BLaER1 (cell line): ENCODE data around the gene KANK4.

Experiments
- H3K27ac ChIP-seq: shearing (Covaris generic); formaldehyde crosslinking; 2 replicates; pipeline ENCODE4 v1.8.1; 2022
- H3K27me3 ChIP-seq: shearing (Covaris generic); formaldehyde crosslinking; 2 replicates; pipeline ENCODE4 v1.8.1; 2022
- H3K36me3 ChIP-seq: shearing (Covaris generic); formaldehyde crosslinking; 2 replicates; pipeline ENCODE4 v1.8.1; 2022
- H3K4me1 ChIP-seq: shearing (Covaris generic); formaldehyde crosslinking; 2 replicates; pipeline ENCODE4 v1.8.1; 2022
- H3K4me2 ChIP-seq: shearing (Covaris generic); formaldehyde crosslinking; 2 replicates; pipeline ENCODE4 v1.8.1; 2022
- H3K4me3 ChIP-seq: shearing (Covaris generic); formaldehyde crosslinking; 2 replicates; pipeline ENCODE4 v1.8.1; 2022
- H3K9ac ChIP-seq: shearing (Covaris generic); formaldehyde crosslinking; 2 replicates; pipeline ENCODE4 v1.8.1; 2022
- H3K9me3 ChIP-seq: shearing (Covaris generic); formaldehyde crosslinking; 2 replicates; pipeline ENCODE4 v1.8.1; 2022
- H4K20me1 ChIP-seq: shearing (Covaris generic); formaldehyde crosslinking; 2 replicates; pipeline ENCODE4 v1.8.1; 2022
- Cebpa-rat ChIP-seq: shearing (Covaris generic); IDR thresholded peaks from 2 replicates; pipeline ENCODE4 v1.8.1; 2022

Gene KANK4

DNA sequence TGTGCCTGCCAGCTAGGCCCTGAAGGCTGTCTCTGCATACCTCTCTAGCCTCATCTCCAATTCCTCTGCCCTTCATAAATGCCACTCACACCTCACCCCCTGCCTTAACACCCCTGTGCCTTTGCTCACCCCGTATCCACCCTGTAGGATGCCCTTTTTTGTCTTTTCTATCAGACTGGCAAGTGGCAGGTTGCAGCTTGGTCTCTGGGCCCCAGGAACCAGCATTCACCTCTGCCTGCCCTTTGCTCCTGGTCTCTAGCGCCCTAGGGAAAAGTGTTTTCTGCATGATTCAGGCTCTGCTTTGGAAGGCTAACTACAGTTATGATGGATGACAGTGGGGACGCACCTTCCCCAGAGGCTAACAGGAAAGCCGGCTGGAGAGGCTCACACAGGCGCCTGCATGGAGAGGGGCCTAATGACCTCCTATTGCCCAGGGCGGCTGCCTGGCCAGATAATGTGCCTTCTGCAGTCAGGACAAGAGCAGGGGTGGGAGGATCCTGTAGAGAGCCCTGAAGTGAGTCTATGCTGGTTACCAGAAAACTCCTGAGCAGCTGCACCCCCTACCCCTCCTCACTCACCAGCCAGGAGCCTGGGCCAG is 11.2 kb downstream of the KANK4 start:
- peak overlapping the region; percentile 60 for H3K4me2 ChIP-seq
- H3K27ac ChIP-seq = no peak overlapping the region
- H3K4me1 ChIP-seq = peaks cover 20% of the 10 kb centered on the region
- H4K20me1 ChIP-seq = no peaks in the 10 kb centered on the region
- no peak overlapping the region for H3K4me3 ChIP-seq
- H3K9ac ChIP-seq = no peak overlapping the region
- no peaks in the 10 kb centered on the region for H3K9me3 ChIP-seq
- H3K36me3 ChIP-seq = no peaks in the 10 kb centered on the region
- no peaks in the 10 kb centered on the region for H3K27me3 ChIP-seq
- TF ChIP-seq Cebpa-rat = no peak

DNA sequence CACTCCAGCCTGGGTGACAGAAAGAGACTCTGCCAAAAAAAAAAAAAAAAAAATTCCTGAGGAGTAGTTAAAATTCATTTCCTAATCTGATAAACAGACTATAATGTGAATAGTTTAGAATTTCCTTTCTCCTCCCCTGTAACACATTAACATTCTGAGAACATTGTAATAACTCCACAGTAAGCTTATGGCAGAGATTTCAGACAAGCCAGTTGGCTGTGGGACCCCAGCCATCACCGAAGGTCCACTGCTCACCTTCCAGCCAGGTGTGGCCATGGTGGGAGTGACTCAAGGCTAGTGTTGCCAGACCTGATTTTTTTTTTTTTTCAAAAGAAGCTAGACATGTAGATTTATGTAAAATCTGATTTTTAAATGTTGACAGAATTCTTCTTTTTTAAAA is 11.8 kb downstream of the KANK4 start:
- H3K9ac ChIP-seq = no peak overlapping the region
- H3K27me3 ChIP-seq = no peaks in the 10 kb centered on the region
- H4K20me1 ChIP-seq = no peaks in the 10 kb centered on the region
- no peak overlapping the region for H3K4me3 ChIP-seq
- H3K36me3 ChIP-seq = no peaks in the 10 kb centered on the region
- no peaks in the 10 kb centered on the region for H3K9me3 ChIP-seq
- H3K4me1 ChIP-seq = peaks cover 20% of the 10 kb centered on the region
- H3K4me2 ChIP-seq = no peak overlapping the region
- H3K27ac ChIP-seq = no peak overlapping the region
- no peak for TF ChIP-seq Cebpa-rat

DNA sequence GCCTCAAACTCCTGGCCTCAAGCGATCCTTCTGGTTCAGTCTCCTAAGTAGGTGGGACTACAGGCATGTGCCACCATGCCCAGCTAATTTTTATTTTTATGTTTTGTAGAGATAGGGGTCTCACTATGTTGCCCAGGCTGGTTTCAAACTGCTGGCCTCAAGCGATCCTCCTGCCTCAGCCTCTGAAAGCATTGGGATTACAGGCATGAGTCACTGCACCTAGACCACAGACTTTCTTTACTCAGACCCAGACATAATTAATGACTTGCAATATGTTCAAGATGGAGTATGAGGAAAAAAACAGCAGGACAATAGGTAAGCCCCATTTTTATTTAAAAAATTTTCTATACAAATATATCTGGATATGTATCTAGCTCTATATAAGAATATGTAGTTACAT is 13.2 kb downstream of the KANK4 start:
- no peaks in the 10 kb centered on the region for H3K9me3 ChIP-seq
- no peak overlapping the region for H3K4me2 ChIP-seq

DNA sequence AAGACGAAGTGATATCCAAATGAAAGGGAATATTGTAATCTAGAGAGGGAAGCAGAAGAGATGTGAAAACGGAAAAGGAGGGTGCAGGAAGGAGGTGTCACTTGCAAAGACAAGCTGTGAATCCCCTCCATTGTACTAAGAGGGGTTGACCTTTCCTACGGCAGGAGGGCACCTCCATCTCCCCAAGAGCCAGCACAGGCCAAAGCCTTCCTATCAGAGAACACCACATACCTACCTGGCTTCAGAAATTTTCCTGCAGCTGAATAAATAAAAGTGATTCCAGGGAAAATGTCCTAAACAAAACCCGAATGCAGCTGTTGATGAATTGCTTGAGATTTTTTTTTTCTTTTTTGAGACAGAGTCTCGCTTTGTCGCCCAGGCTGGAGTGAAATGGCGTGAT is 14.3 kb downstream of the KANK4 start:
- no peaks in the 10 kb centered on the region for H4K20me1 ChIP-seq
- H3K27me3 ChIP-seq = no peaks in the 10 kb centered on the region
- no peak overlapping the region for H3K9ac ChIP-seq
- H3K36me3 ChIP-seq = no peaks in the 10 kb centered on the region
- H3K4me1 ChIP-seq = peaks cover 14% of the 10 kb centered on the region
- no peak for TF ChIP-seq Cebpa-rat
- no peak overlapping the region for H3K4me2 ChIP-seq
- no peak overlapping the region for H3K4me3 ChIP-seq
- H3K9me3 ChIP-seq = no peaks in the 10 kb centered on the region
- H3K27ac ChIP-seq = no peak overlapping the region

More for the DNA sequence above, 13.2 kb downstream of the KANK4 start:
- no peak for TF ChIP-seq Cebpa-rat
- H3K4me3 ChIP-seq = no peak overlapping the region
- H4K20me1 ChIP-seq = no peaks in the 10 kb centered on the region
- H3K36me3 ChIP-seq = no peaks in the 10 kb centered on the region
- H3K27me3 ChIP-seq = no peaks in the 10 kb centered on the region
- peaks cover 14% of the 10 kb centered on the region for H3K4me1 ChIP-seq
- no peak overlapping the region for H3K27ac ChIP-seq
- no peak overlapping the region for H3K9ac ChIP-seq

DNA sequence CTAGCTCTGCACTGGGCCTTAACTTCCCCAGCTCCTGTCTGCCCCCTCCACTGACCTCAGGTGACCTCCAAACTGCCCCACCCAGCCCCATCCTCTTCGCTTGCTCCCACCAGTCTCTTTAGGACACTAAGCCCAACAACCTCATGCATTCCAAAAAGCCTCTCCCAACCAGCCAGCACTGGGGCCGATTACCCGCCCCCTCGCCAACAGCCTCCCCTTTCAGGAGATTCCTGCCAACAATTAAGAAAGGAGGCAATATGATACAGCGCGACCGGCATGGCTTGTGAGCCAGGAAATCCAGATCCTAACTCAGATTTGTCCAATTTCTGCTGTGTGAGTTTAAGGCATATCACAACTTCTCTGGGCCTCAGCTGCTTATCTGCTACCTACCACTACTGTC is 14.7 kb downstream of the KANK4 start:
- Histone ChIP-seq H3K4me3 (no peak overlapping the region), H3K4me1 (peaks cover 18% of the 10 kb centered on the region), H3K9me3 (no peaks in the 10 kb centered on the region), H3K27ac (no peak overlapping the region), H4K20me1 (no peaks in the 10 kb centered on the region), H3K36me3 (no peaks in the 10 kb centered on the region), H3K9ac (no peak overlapping the region), H3K27me3 (no peaks in the 10 kb centered on the region), H3K4me2 (no peak overlapping the region)
- TF ChIP-seq Cebpa-rat = no peak

DNA sequence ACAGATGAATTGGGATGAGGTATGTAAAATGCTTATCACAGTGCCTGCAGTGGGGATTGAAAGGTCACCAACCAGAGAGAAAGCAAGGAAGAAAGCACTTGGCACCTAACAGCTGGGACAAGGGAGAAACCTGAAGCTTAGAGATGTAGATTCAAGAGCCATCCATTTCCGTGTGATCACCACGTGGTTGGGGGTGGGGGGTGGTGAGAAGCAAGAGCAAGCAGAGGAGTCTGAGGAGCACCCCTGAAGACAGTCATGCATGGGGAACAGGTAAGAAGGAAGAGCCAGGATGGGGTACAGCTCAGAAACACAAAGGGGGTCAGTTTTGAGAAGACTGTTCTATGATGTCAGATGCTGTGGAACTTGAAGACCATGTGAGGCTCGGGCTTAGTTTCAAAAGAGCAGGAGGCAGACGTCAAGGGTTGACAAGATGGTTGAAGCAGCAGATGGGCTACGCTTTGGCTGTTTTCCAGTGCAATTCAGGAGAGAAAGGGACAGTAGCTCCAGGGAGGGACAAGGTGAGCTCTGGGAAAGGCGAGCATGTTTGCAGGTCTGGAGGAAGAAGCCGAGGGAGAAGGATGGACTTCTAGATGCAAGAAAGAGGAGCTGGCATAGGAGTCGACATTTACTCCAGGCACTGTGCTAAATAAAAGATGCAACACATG is 17.4 kb downstream of the KANK4 start:
- H3K9me3 ChIP-seq = no peaks in the 10 kb centered on the region

DNA sequence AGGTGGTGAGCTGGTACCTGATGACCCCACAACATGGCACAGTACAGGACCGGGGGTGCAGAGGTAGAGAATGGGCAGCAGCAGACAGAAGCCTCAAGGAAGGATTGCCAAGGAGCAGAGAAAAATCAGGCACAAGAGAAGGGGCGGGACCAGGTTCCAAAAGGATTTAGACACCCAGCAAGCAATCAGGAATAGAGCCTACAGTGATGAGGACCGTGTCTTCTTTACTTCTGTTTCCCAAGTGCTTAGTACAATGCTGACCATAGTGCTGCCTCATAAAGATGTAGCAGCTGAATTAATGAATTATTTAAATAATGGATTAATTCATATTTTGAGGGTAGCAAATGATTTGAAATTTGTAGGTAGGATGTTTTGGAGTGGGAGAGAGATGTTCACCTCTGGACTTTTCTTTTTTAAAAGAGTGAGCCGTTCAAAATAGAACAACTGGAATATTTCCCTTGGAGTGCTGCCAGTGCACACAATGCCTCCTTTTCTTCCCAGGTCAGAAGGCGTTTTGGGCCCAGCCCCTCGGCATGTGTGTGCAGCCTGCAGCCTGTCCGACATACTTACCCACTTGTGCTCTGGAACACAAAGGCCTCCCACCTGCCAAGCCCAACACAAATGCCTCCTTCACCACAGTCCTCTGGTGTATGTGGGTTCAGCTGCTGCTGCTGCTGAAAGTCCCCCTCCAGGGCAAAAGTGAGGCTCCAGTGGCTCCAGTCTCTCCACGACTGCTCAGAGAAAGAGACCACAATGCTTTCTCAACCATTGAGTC is 19.6 kb downstream of the KANK4 start:
- H4K20me1 ChIP-seq = no peaks in the 10 kb centered on the region
- TF ChIP-seq Cebpa-rat = no peak
- no peaks in the 10 kb centered on the region for H3K27me3 ChIP-seq
- no peaks in the 10 kb centered on the region for H3K9me3 ChIP-seq
- peaks cover 28% of the 10 kb centered on the region for H3K4me1 ChIP-seq
- no peaks in the 10 kb centered on the region for H3K36me3 ChIP-seq
- H3K9ac ChIP-seq = no peak overlapping the region
- no peak overlapping the region for H3K4me2 ChIP-seq
- no peak overlapping the region for H3K4me3 ChIP-seq
- H3K27ac ChIP-seq = no peak overlapping the region

More for the DNA sequence above, 17.4 kb downstream of the KANK4 start:
- no peak for TF ChIP-seq Cebpa-rat
- Histone ChIP-seq H3K36me3 (no peaks in the 10 kb centered on the region), H3K4me2 (no peak overlapping the region), H3K4me3 (no peak overlapping the region), H3K27me3 (no peaks in the 10 kb centered on the region), H4K20me1 (no peaks in the 10 kb centered on the region), H3K27ac (no peak overlapping the region), H3K4me1 (peaks cover 5% of the 10 kb centered on the region), H3K9ac (no peak overlapping the region)

DNA sequence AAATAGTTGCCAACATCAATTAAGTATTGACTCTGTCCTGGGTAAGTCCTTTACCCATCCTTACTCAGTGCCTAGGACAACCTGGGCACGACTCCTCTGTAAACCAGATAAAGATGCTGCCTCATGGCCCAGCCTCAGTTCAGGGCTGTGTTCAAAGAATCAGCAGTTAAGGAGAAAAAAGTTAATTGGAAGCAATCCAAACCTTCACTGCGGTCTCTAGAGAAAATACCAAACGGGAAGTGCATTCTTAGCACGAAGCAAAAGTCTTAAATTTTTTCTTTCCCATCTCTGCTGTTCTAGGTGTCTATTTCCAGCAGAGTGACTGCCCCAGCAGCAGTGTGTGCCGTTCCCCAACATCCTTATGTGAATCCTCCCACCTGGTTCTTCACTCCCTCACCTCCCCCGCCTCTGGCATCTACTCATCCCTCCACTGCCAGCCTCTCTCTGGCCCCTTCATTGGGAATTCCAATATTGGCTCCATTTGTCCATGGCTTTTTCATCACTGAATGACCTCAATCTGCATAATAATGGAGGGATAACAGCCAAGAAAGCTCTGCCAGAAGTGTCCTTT is 23.2 kb downstream of the KANK4 start:
- Histone ChIP-seq H3K9ac (no peak overlapping the region), H4K20me1 (no peaks in the 10 kb centered on the region), H3K4me1 (peaks cover 36% of the 10 kb centered on the region), H3K9me3 (no peaks in the 10 kb centered on the region), H3K36me3 (no peaks in the 10 kb centered on the region), H3K27ac (peak overlapping the region; percentile 21; the same call in 1 of the 2 replicates), H3K4me2 (peak overlapping the region; percentile 76), H3K4me3 (no peak overlapping the region), H3K27me3 (no peaks in the 10 kb centered on the region)
- TF ChIP-seq Cebpa-rat = no peak

DNA sequence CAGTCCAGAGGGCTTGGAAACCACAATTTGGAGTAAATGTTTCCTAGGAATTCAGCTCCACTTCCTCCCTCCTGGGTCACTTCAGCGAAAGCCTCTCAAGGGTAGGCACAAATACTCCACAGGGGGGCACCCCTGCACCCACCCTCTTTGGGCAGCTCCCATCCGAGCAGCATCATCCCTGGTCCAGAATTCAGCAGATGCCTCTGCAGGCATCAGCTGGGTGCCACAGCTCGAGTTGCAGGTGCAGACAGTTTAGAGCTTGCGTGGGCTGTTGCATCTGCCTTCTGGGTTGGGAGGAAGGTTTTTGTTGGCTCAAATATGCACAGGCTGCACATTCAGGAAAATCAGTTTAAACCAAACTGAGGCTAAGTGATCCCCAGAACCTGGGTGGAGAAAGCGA is 25.0 kb downstream of the KANK4 start:
- H3K4me3 ChIP-seq = no peak overlapping the region
- peaks cover 32% of the 10 kb centered on the region for H3K4me1 ChIP-seq
- H3K36me3 ChIP-seq = no peaks in the 10 kb centered on the region
- H3K9ac ChIP-seq = no peak overlapping the region
- no peaks in the 10 kb centered on the region for H3K9me3 ChIP-seq
- no peak for TF ChIP-seq Cebpa-rat
- H3K27me3 ChIP-seq = no peaks in the 10 kb centered on the region
- no peak overlapping the region for H3K27ac ChIP-seq
- peak overlapping the region; percentile 76 for H3K4me2 ChIP-seq
- no peaks in the 10 kb centered on the region for H4K20me1 ChIP-seq

DNA sequence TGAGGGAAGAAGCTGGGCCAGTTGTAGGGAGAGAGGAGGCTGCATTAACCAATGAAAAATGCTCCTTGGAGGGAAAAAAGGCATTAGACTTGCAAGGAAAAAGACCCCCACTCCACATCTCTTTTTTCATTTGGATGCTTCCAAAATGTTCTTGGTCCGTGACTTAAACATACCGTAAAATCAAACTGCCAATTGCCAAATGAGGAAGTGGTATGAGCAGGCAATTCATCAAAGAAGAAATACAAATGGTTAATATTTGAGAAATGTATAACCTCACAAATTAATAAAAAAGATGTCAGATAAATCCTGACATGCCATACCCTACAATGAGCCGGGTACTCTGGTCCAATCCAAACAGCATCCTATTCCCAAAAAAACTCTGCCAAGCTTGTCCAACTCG is 30.6 kb downstream of the KANK4 start:
- peak overlapping the region; percentile 22 for H3K4me2 ChIP-seq

More for the DNA sequence above, 30.6 kb downstream of the KANK4 start:
- no peaks in the 10 kb centered on the region for H3K9me3 ChIP-seq
- peaks cover 40% of the 10 kb centered on the region for H3K4me1 ChIP-seq
- TF ChIP-seq Cebpa-rat = no peak
- no peak overlapping the region for H3K4me3 ChIP-seq
- no peaks in the 10 kb centered on the region for H4K20me1 ChIP-seq
- no peaks in the 10 kb centered on the region for H3K36me3 ChIP-seq
- H3K27me3 ChIP-seq = no peaks in the 10 kb centered on the region
- H3K27ac ChIP-seq = no peak overlapping the region
- H3K9ac ChIP-seq = no peak overlapping the region
